ENCODE data around the gene UST. TPM values are rescaled to one million over a fixed set of nuclear protein-coding genes. Genes with fewer than 3 reads are reported as not detected.

The UST gene
- total RNA-seq, 2 donors from 2014 or later = 15.3 to 16.3 TPM

DNA sequence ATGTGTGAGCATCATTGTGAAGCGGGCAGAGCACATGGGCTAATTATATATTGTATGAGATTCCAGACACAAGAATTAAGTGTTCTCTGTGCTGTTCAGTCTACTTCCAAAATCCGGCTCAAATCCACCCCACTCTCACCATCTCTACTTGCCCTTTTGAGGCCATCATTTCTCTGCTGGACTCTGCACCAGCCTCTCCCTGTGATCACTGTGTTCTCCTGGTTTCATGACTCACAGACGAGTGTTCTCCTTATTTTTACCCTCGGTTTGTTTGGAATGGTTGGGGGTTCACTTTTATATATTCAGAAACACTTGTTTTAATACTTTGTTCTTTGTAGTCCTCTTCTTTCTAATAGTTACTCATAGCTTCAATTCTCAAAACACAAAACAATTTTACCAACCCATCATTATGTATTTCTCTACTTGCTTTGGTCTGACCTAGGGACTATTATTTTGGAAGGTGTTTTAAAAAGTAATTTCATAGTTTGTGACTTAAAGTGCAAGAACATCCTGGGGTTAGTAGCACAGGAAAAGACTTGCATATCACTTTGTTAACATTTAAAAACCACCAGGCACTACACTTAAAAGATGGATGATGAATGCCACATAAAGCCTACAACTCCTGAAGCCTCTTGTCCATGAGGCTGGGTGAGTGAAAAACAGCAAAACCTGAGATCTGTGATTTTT is 82.7 kb downstream of the UST start:
- 98% methylated on average over 4 of the region's 4 CpGs; no CpG with 5 or more reads in 1 of the 2 experiments for whole genome bisulfite sequencing, 2 experiments (ENCODE audit: insufficient coverage in 1 of 2, insufficient read length in 1 of 2)
- Histone ChIP-seq H3K9me3 (ENCODE audit: control insufficient read depth, low read length) (no peaks in the 10 kb centered on the region), H3K36me3 (ENCODE audit: control insufficient read depth, insufficient read depth, low read length) (no peaks in the 10 kb centered on the region)

DNA sequence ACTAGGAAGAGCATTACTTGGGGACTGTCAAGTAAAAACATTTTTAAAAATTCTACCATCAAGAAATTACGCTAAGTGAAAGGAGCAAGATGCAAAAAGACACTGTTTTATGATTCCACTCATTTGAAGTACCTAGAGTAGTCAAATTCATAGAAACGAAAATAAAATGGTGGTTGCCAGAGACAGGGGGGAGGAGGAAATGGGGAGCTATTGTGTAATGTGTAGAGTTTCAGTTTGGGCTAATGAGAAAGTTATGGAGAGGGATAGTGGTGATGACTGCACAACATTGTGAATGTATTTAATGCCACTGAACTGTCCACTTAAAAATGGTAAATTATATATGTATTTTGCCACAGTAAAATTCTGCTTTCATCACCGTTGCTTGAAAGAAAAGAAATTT is 83.8 kb downstream of the UST start:
- H3K36me3 Mint-ChIP-seq (ENCODE audit: low read depth) = peaks cover 7% of the 10 kb centered on the region
- no peak overlapping the region for H3K4me3 Mint-ChIP-seq
- H3K27me3 Mint-ChIP-seq (ENCODE audit: insufficient read depth) = no peaks in the 10 kb centered on the region
- no peaks in the 10 kb centered on the region for H3K9me3 Mint-ChIP-seq
- no peaks in the 10 kb centered on the region for H3K27me3 ChIP-seq (ENCODE audit: control insufficient read depth, insufficient read depth, low read length, poor library complexity, severe bottlenecking)
- no peak overlapping the region for H3K4me3 ChIP-seq (ENCODE audit: low read length)
- no peaks in the 10 kb centered on the region for H3K9me3 ChIP-seq (ENCODE audit: control insufficient read depth, low read length)
- no peak overlapping the region for H3K27ac Mint-ChIP-seq
- H3K4me1 Mint-ChIP-seq = no peaks in the 10 kb centered on the region
- H3K4me1 ChIP-seq (ENCODE audit: control insufficient read depth, insufficient read depth, low read length) = no peaks in the 10 kb centered on the region
- TF ChIP-seq, protein P1, sequence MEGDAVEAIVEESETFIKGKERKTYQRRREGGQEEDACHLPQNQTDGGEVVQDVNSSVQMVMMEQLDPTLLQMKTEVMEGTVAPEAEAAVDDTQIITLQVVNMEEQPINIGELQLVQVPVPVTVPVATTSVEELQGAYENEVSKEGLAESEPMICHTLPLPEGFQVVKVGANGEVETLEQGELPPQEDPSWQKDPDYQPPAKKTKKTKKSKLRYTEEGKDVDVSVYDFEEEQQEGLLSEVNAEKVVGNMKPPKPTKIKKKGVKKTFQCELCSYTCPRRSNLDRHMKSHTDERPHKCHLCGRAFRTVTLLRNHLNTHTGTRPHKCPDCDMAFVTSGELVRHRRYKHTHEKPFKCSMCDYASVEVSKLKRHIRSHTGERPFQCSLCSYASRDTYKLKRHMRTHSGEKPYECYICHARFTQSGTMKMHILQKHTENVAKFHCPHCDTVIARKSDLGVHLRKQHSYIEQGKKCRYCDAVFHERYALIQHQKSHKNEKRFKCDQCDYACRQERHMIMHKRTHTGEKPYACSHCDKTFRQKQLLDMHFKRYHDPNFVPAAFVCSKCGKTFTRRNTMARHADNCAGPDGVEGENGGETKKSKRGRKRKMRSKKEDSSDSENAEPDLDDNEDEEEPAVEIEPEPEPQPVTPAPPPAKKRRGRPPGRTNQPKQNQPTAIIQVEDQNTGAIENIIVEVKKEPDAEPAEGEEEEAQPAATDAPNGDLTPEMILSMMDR (conservative IDR thresholded peaks at IDR 0.05) = no peak
- 83 to 95% methylated on average over 1 to 3 of the region's 3 CpGs for WGBS, 2 experiments (ENCODE audit: insufficient coverage in 1 of 2, insufficient read length in 1 of 2)
- H3K9ac ChIP-seq (ENCODE audit: extremely low read depth, low read length, poor library complexity, severe bottlenecking) = no peak overlapping the region
- no peaks in the 10 kb centered on the region for H3K36me3 ChIP-seq (ENCODE audit: control insufficient read depth, insufficient read depth, low read length)
- DNase-seq = no peak
- H3K27ac ChIP-seq (ENCODE audit: low read depth, low read length) = no peak overlapping the region

More for the DNA sequence above, 82.7 kb downstream of the UST start:
- Mint-ChIP-seq H3K4me1 (no peaks in the 10 kb centered on the region), H3K4me3 (no peak overlapping the region), H3K36me3 (ENCODE audit: low read depth) (peaks cover 7% of the 10 kb centered on the region), H3K9me3 (peaks cover 4% of the 10 kb centered on the region), H3K27me3 (ENCODE audit: insufficient read depth) (no peaks in the 10 kb centered on the region), H3K27ac (no peak overlapping the region)
- no peak overlapping the region for H3K4me3 ChIP-seq (ENCODE audit: low read length)
- TF ChIP-seq, protein P1 (conservative IDR thresholded peaks at IDR 0.05) = no peak
- H3K9ac ChIP-seq (ENCODE audit: extremely low read depth, low read length, poor library complexity, severe bottlenecking) = no peak overlapping the region
- DNase-seq = no peak
- no peaks in the 10 kb centered on the region for H3K27me3 ChIP-seq (ENCODE audit: control insufficient read depth, insufficient read depth, low read length, poor library complexity, severe bottlenecking)
- H3K27ac ChIP-seq (ENCODE audit: low read depth, low read length) = no peak overlapping the region
- H3K4me1 ChIP-seq (ENCODE audit: control insufficient read depth, insufficient read depth, low read length) = no peaks in the 10 kb centered on the region

DNA sequence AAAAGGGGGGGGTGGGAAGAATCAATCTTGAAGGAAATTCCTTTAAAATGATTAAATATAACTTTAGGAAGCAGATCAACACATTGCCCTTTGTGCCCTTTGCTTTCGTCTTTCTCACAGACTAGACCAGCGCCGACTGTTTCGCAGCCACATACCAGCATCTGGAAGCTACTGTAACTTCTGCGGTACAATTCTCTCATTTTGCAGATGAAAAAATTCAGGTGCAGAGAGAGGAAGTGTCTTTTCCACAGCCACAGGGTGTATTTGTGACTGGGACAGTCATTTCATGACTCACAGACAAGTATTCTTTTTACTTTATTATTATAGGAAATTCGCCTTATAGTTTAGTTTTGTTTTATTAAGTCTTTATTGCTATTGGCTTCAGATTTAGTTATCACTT is 84.2 kb downstream of the UST start:
- no peaks in the 10 kb centered on the region for H3K9me3 ChIP-seq (ENCODE audit: control insufficient read depth, low read length)
- no peaks in the 10 kb centered on the region for H3K4me1 ChIP-seq (ENCODE audit: control insufficient read depth, insufficient read depth, low read length)
- Mint-ChIP-seq H3K4me3 (no peak overlapping the region), H3K27me3 (ENCODE audit: insufficient read depth) (no peaks in the 10 kb centered on the region), H3K27ac (no peak overlapping the region), H3K36me3 (ENCODE audit: low read depth) (peaks cover 7% of the 10 kb centered on the region), H3K9me3 (no peaks in the 10 kb centered on the region), H3K4me1 (no peaks in the 10 kb centered on the region)
- WGBS, 2 experiments (ENCODE audit: insufficient coverage in 1 of 2, insufficient read length in 1 of 2) = 95 to 98% methylated on average over 5 to 6 of the region's 6 CpGs
- TF ChIP-seq, protein P1 (conservative IDR thresholded peaks at IDR 0.05) = no peak
- H3K9ac ChIP-seq (ENCODE audit: extremely low read depth, low read length, poor library complexity, severe bottlenecking) = no peak overlapping the region
- no peak overlapping the region for H3K27ac ChIP-seq (ENCODE audit: low read depth, low read length)
- no peak for DNase-seq
- no peaks in the 10 kb centered on the region for H3K27me3 ChIP-seq (ENCODE audit: control insufficient read depth, insufficient read depth, low read length, poor library complexity, severe bottlenecking)
- H3K36me3 ChIP-seq (ENCODE audit: control insufficient read depth, insufficient read depth, low read length) = no peaks in the 10 kb centered on the region
- H3K4me3 ChIP-seq (ENCODE audit: low read length) = no peak overlapping the region
